K562 (cell line): Measurements from ENCODE around the gene PDLIM7. TPM values are rescaled to one million over a fixed set of nuclear protein-coding genes. Genes with fewer than 3 reads are reported as not detected.

Source experiments
- ATF4 ChIP-seq: fragments of 450-650 bp; formaldehyde crosslinking; IDR thresholded peaks from 2 replicates; pipeline ENCODE4 v1.4.0; 2022; ENCODE audit warnings: mild to moderate bottlenecking, moderate library complexity
- E2F8 ChIP-seq: fragments of 450-650 bp; IDR thresholded peaks from 2 replicates; pipeline ENCODE4 v1.7.1; 2018; ENCODE audit warnings: mild to moderate bottlenecking, low read depth; ENCODE audit not compliant: partially characterized antibody
- FUS ChIP-seq: fragments of 200-400 bp; formaldehyde crosslinking; optimal IDR thresholded peaks from 2 replicates; pipeline ENCODE3; 2017; ENCODE audit warnings: low read depth, low read length
- GABPA ChIP-seq: fragments of 200-800 bp; sonication (Bioruptor generic); conservative IDR thresholded peaks from 2 replicates; pipeline ENCODE4 v1.6.1; 2016; ENCODE audit warnings: low read depth, missing genetic modification characterization, missing compliant biosample characterization
- HDAC1 ChIP-seq, 2 experiments: fragments of 450-650 bp; IDR thresholded peaks; 2 replicates each; pipeline ENCODE4 v1.6.1; 2016 to 2017; ENCODE audit warnings: inconsistent platforms in 1 of 2, mild to moderate bottlenecking in 1 of 2, moderate library complexity in 1 of 2
- HNRNPL ChIP-seq: fragments of 200-400 bp; formaldehyde crosslinking; IDR thresholded peaks from 2 replicates; pipeline ENCODE4 v1.6.1; 2017; ENCODE audit warnings: low read depth, mild to moderate bottlenecking, low read length
- NKRF ChIP-seq: fragments of 450-650 bp; IDR thresholded peaks from 2 replicates; pipeline ENCODE4 v1.6.1; 2016; ENCODE audit warnings: borderline replicate concordance
- NR4A1 ChIP-seq, 2 experiments: fragments of 250-450 bp in 1 of 2; fragments of 450-650 bp in 1 of 2; sonication (Bioruptor Pico) in 1 of 2; IDR thresholded peaks; 2 replicates each; pipeline versions ENCODE4 v1.4.0 to v1.6.1; 2016 to 2020; ENCODE audit warnings: mild to moderate bottlenecking in 2 of 2, missing compliant biosample characterization in 1 of 2, missing genetic modification characterization in 1 of 2, moderate library complexity in 1 of 2
- PHF8 ChIP-seq: fragments of 200-600 bp; sonication (generic); IDR thresholded peaks from 2 replicates; pipeline ENCODE4 v1.6.1; 2012; ENCODE audit warnings: mixed run types, mild to moderate bottlenecking, inconsistent platforms, low read length, moderate library complexity, borderline replicate concordance
- PTBP1 ChIP-seq: fragments of 200-400 bp; formaldehyde crosslinking; IDR thresholded peaks from 2 replicates; pipeline ENCODE4 v1.6.1; 2017; ENCODE audit warnings: low read depth, low read length
- RB1 ChIP-seq: fragments of 450-650 bp; IDR thresholded peaks from 2 replicates; pipeline ENCODE4 v1.6.1; 2017; ENCODE audit warnings: low read depth, mild to moderate bottlenecking
- ZNF124 ChIP-seq: sonication (generic); formaldehyde crosslinking; IDR thresholded peaks from 2 replicates; pipeline ENCODE4 v1.8.1; 2022; ENCODE audit warnings: missing genetic modification reagents
- ZNF212 ChIP-seq: fragments of 450-650 bp; formaldehyde crosslinking; IDR thresholded peaks from 2 replicates; pipeline ENCODE4 v1.4.0; 2020; ENCODE audit warnings: mild to moderate bottlenecking
- ZNF561 ChIP-seq: fragments of 450-650 bp; formaldehyde crosslinking; conservative IDR thresholded peaks from 2 replicates; pipeline ENCODE4 v1.4.0; 2020; ENCODE audit warnings: mild to moderate bottlenecking, moderate library complexity
- ZNF764 ChIP-seq: fragments of 250-450 bp; sonication (Bioruptor Pico); IDR thresholded peaks from 2 replicates; pipeline ENCODE4 v1.4.0; 2020; ENCODE audit warnings: low read depth, mild to moderate bottlenecking, moderate library complexity
- polyA plus RNA-seq, 8 experiments: library from polyadenylated mRNA; depleted of rRNA in 4 of 8; stranded (reverse) in 5 of 8; unstranded in 3 of 8; fragments of >200 nt; fragmentation: Nextera tagmentation in 2 of 8; fragmentation: Illumina TruSeq in 1 of 8; extraction: Ambion mirVana in 2 of 8; extraction: Trizol in 1 of 8; gene quantifications; 2 replicates each; pipeline versions ENCODE4 v1.2.1 to v1.2.3, GENCODE V29; 2011 to 2014; ENCODE audit warnings: inconsistent platforms in 1 of 8, missing spikeins in 1 of 8
- total RNA-seq, 7 experiments: library from RNA; depleted of rRNA in 6 of 7; stranded (reverse); fragments of >200 nt in 6 of 7; fragmentation: Illumina TruSeq in 2 of 7; extraction: Trizol in 2 of 7; gene quantifications; 2 replicates each; pipeline versions ENCODE4 v1.2.1 to v1.2.3, GENCODE V29; 2011 to 2021; ENCODE audit warnings: low replicate concordance in 1 of 7

The PDLIM7 gene
- total and polyA plus RNA-seq, 9 of the 15 experiments (the other 6 are each of a cell fraction or from before 2014, with no cell fraction given) = 2.1 to 124 (median 32.6) TPM

GRCh38 chr5:177446200-177447065 lies 51.0 kb downstream of the PDLIM7 start, which contains the start of gene PRR7 (continued):
- peak; percentile 37; the same call in 1 of the 2 replicates for TF ChIP-seq PHF8
- TF ChIP-seq ZNF764 = 0 out of 2 replicates have a peak, but pooled peaks have one; percentile 8
- TF ChIP-seq RB1 = peak; percentile 27
- peak; percentile 23; the same call in 1 of the 2 replicates for TF ChIP-seq GABPA
- peak; percentile 72; the same call in 1 of the 2 replicates for TF ChIP-seq HNRNPL
- TF ChIP-seq E2F8 = peak; percentile 58
- TF ChIP-seq ZNF124 (CRISPR knock-in tag) = no peak
- TF ChIP-seq FUS = peak; percentile 54
- TF ChIP-seq ATF4 = 0 out of 2 replicates have a peak, but pooled peaks have one; percentile 13
- TF ChIP-seq NR4A1 (CRISPR knock-in tag; IDR thresholded peaks at IDR 0.05) = no peak; the same call in 1 of the 2 replicates
- TF ChIP-seq NR4A1 (tag; IDR thresholded peaks at IDR 0.05) = 0 out of 2 replicates have a peak, but pooled peaks have one; percentile 61
- TF ChIP-seq ZNF212 (CRISPR knock-in tag) = peak; percentile 41; the same call in 1 of the 2 replicates
- TF ChIP-seq HDAC1 (IDR thresholded peaks at IDR 0.05) = 0 out of 4 replicates have a peak, but pooled peaks of 1 of the 2 experiments have one; percentile 28
- TF ChIP-seq PTBP1 = peak; percentile 96
- TF ChIP-seq NKRF = 0 out of 2 replicates have a peak, but pooled peaks have one; percentile 45
- TF ChIP-seq ZNF561 (CRISPR knock-in tag) = 0 out of 2 replicates have a peak, but pooled peaks have one; percentile 21
- TF ChIP-seq, all 486 proteins: peak for 115
